ENCODE results near the gene ZNF248. TPM values are rescaled to one million over a fixed set of nuclear protein-coding genes. Genes with fewer than 3 reads are reported as not detected.

ZNF248 gene
- total RNA-seq, 4 donors from 2014 or later = 5.4 to 23.5 (median 13.1) TPM

- TF ChIP-seq POLR2AphosphoS5 (IDR thresholded peaks at IDR 0.05) (no peak), EP300 (IDR thresholded peaks at IDR 0.05) (no peak), CTCF (IDR thresholded peaks at IDR 0.05) (no peak), POLR2A (IDR thresholded peaks at IDR 0.05) (no peak)
- DNase-seq (ENCODE audit: low spot score in 2 of 2) = no peak
- Histone ChIP-seq H3K27ac (no peak overlapping the region), H3K27me3 (no peaks in the 10 kb centered on the region), H3K4me3 (no peak overlapping the region), H3K36me3 (peaks cover 14% of the 10 kb centered on the region), H3K9me3 (no peaks in the 10 kb centered on the region), H3K4me1 (no peaks in the 10 kb centered on the region)
- WGBS = 60% methylated on average over 3 of the region's 3 CpGs
Observed at GRCh38 chr10:37803269-37803668, 54.1 kb downstream of the ZNF248 start.

- H3K36me3 ChIP-seq = peaks cover 14% of the 10 kb centered on the region
- H3K27ac ChIP-seq = no peak overlapping the region
- H3K27me3 ChIP-seq = no peaks in the 10 kb centered on the region
- DNase-seq (ENCODE audit: low spot score in 2 of 2) = no peak
- no peaks in the 10 kb centered on the region for H3K9me3 ChIP-seq
- H3K4me1 ChIP-seq = no peaks in the 10 kb centered on the region
- no peak for TF ChIP-seq CTCF (IDR thresholded peaks at IDR 0.05)
- no peak for TF ChIP-seq EP300 (IDR thresholded peaks at IDR 0.05)
- no peak for TF ChIP-seq POLR2AphosphoS5 (IDR thresholded peaks at IDR 0.05)
- TF ChIP-seq POLR2A (IDR thresholded peaks at IDR 0.05) = no peak
- no peak overlapping the region for H3K4me3 ChIP-seq
Observed at GRCh38 chr10:37801557-37801956, 55.9 kb downstream of the ZNF248 start.

GRCh38 chr10:37794305-37794976, 63.0 kb downstream of the ZNF248 start:
- TF ChIP-seq POLR2AphosphoS5 (IDR thresholded peaks at IDR 0.05) (no peak), POLR2A (IDR thresholded peaks at IDR 0.05) (no peak), CTCF (IDR thresholded peaks at IDR 0.05) (no peak), EP300 (IDR thresholded peaks at IDR 0.05) (no peak)
- WGBS = 91% methylated on average over 2 of the region's 2 CpGs
- Histone ChIP-seq H3K27me3 (no peaks in the 10 kb centered on the region), H3K36me3 (no peaks in the 10 kb centered on the region), H3K4me3 (no peak overlapping the region), H3K9me3 (peaks cover 12% of the 10 kb centered on the region), H3K27ac (no peak overlapping the region), H3K4me1 (no peaks in the 10 kb centered on the region)
- no peak for DNase-seq (ENCODE audit: low spot score in 2 of 2)

GRCh38 chr10:37789590-37789989, 67.8 kb downstream of the ZNF248 start:
- H3K27ac ChIP-seq = no peak overlapping the region

GRCh38 chr10:37784678-37785077, 72.7 kb downstream of the ZNF248 start:
- no peak overlapping the region for H3K4me3 ChIP-seq
- peaks cover 39% of the 10 kb centered on the region for H3K9me3 ChIP-seq
- H3K36me3 ChIP-seq = no peaks in the 10 kb centered on the region
- WGBS = 89% methylated on average over 4 of the region's 4 CpGs
- DNase-seq (ENCODE audit: low spot score in 2 of 2) = no peak
- H3K4me1 ChIP-seq = no peaks in the 10 kb centered on the region
- no peak overlapping the region for H3K27ac ChIP-seq
- H3K27me3 ChIP-seq = no peaks in the 10 kb centered on the region
- TF ChIP-seq POLR2A (IDR thresholded peaks at IDR 0.05) (no peak), EP300 (IDR thresholded peaks at IDR 0.05) (no peak), POLR2AphosphoS5 (IDR thresholded peaks at IDR 0.05) (no peak), CTCF (IDR thresholded peaks at IDR 0.05) (no peak)

More at GRCh38 chr10:37789590-37789989, 67.8 kb downstream of the ZNF248 start:
- H3K27me3 ChIP-seq = no peaks in the 10 kb centered on the region
- peaks cover 17% of the 10 kb centered on the region for H3K9me3 ChIP-seq
- no peak for TF ChIP-seq POLR2AphosphoS5 (IDR thresholded peaks at IDR 0.05)
- no peak for TF ChIP-seq POLR2A (IDR thresholded peaks at IDR 0.05)
- TF ChIP-seq CTCF (IDR thresholded peaks at IDR 0.05) = no peak
- TF ChIP-seq EP300 (IDR thresholded peaks at IDR 0.05) = no peak
- no peak overlapping the region for H3K4me3 ChIP-seq
- no peak for DNase-seq (ENCODE audit: low spot score in 2 of 2)
- H3K4me1 ChIP-seq = no peaks in the 10 kb centered on the region
- no peaks in the 10 kb centered on the region for H3K36me3 ChIP-seq
- 95% methylated on average over 2 of the region's 2 CpGs for WGBS

Measured in suprapubic skin (tissue), 4 donors.